Endothelial cell of umbilical vein (primary cell): Measurements from ENCODE around the gene GADL1. TPM values are rescaled to one million over a fixed set of nuclear protein-coding genes. Genes with fewer than 3 reads are reported as not detected.

Experiments
- BruUV-seq: library from RNA; stranded (reverse); fragments of 400-500 nt; replicated peaks from 2 replicates; lab custom pipeline; 2021; lab: Mats Ljungman, UMichigan
- CTCF ChIA-PET: fragments of 300-600, 350-600 bp; sonication (Branson Sonifier 250); formaldehyde crosslinking; loops from one replicate; lab custom pipeline; 2021; ENCODE audit warnings: antibody characterized with exemption, inconsistent platforms; lab: Charles Lee
- POLR2A ChIA-PET: fragments of 300-600, 350-600 bp; sonication (Branson Sonifier 250); formaldehyde crosslinking; loops from one replicate; lab custom pipeline; 2021; ENCODE audit warnings: antibody characterized with exemption, inconsistent platforms; lab: Charles Lee
- DNase-seq: peaks from one replicate; pipeline ENCODE4 v3.0.0-alpha.2; 2011; ENCODE audit warnings: low read depth, low spot score
- FAIRE-seq: peaks from 2 replicates; lab custom pipeline; 2011; peaks lifted over from hg19 to GRCh38; lab: Jason Lieb, UNC
- H2AFZ ChIP-seq: 2 replicates; pipeline ENCODE4 v1.6.0; 2012; ENCODE audit warnings: low read depth, low read length, control low read depth, inconsistent platforms
- H3K27ac ChIP-seq: 2 replicates; pipeline ENCODE4 v1.5.1; 2011; ENCODE audit warnings: low read depth, mild to moderate bottlenecking, control low read depth, low read length, moderate library complexity; ENCODE audit not compliant: insufficient read depth
- H3K27me3 ChIP-seq, 2 experiments: 2 replicates each; pipeline versions ENCODE4 v1.6.0 to v1.6.1; 2011; ENCODE audit warnings: low read length in 2 of 2, mixed read lengths in 1 of 2; ENCODE audit not compliant: control insufficient read depth in 2 of 2, insufficient read depth in 2 of 2
- H3K36me3 ChIP-seq, 2 experiments: 2 replicates in 1 of 2; 3 replicates in 1 of 2; pipeline ENCODE4 v1.5.1; 2011; ENCODE audit warnings: low read length in 2 of 2, mild to moderate bottlenecking in 1 of 2, moderate library complexity in 1 of 2; ENCODE audit not compliant: control insufficient read depth in 2 of 2, insufficient read depth in 2 of 2; ENCODE audit errors: extremely low read depth in 1 of 2
- H3K4me1 ChIP-seq: 3 replicates; pipeline ENCODE4 v1.5.1; 2011; ENCODE audit warnings: mild to moderate bottlenecking, low read length; ENCODE audit not compliant: control insufficient read depth, insufficient read depth; ENCODE audit errors: extremely low read depth
- H3K4me2 ChIP-seq: 2 replicates; pipeline ENCODE4 v1.6.1; 2011; ENCODE audit warnings: low read length, control low read depth, mixed read lengths; ENCODE audit not compliant: insufficient read depth
- H3K4me3 ChIP-seq, 3 experiments: fragments of 200-600 bp in 1 of 3; sonication (generic), shearing (Covaris generic) in 1 of 3; replicated peaks in 1 of 3; 2 replicates each; pipeline ENCODE4 v1.5.1; 2011 to 2016; ENCODE audit warnings: control low read depth in 3 of 3, low read length in 3 of 3, mild to moderate bottlenecking in 2 of 3, inconsistent platforms in 1 of 3, low read depth in 1 of 3, moderate library complexity in 1 of 3; ENCODE audit not compliant: insufficient read depth in 1 of 3
- H3K79me2 ChIP-seq: 2 replicates; pipeline ENCODE4 v1.6.0; 2012; ENCODE audit warnings: low read length, inconsistent platforms; ENCODE audit not compliant: control insufficient read depth, insufficient read depth
- H3K9ac ChIP-seq: replicated peaks from 2 replicates; pipeline ENCODE3; 2011; ENCODE audit warnings: low read length, control low read depth; ENCODE audit not compliant: insufficient read depth; ENCODE audit errors: extremely low read depth
- H3K9me1 ChIP-seq: replicated peaks from 3 replicates; pipeline ENCODE4 v1.6.0; 2011; ENCODE audit warnings: mild to moderate bottlenecking, low read length; ENCODE audit not compliant: control insufficient read depth, insufficient read depth; ENCODE audit errors: extremely low read depth
- H3K9me3 ChIP-seq: replicated peaks from 2 replicates; pipeline ENCODE4 v1.5.1; 2012; ENCODE audit warnings: low read length, inconsistent platforms; ENCODE audit not compliant: control insufficient read depth, insufficient read depth
- H4K20me1 ChIP-seq: replicated peaks from 2 replicates; pipeline ENCODE3; 2011; ENCODE audit warnings: mild to moderate bottlenecking, low read length; ENCODE audit not compliant: control insufficient read depth, insufficient read depth; ENCODE audit errors: extremely low read depth
- EZH2 ChIP-seq: IDR thresholded peaks from 2 replicates; pipeline ENCODE4 v1.6.1; 2012; ENCODE audit warnings: borderline replicate concordance, low read depth, mild to moderate bottlenecking, moderate library complexity, low read length, inconsistent platforms; ENCODE audit not compliant: severe bottlenecking
- FOS ChIP-seq: IDR thresholded peaks from 2 replicates; pipeline ENCODE4 v1.6.1; 2011; ENCODE audit warnings: mild to moderate bottlenecking, low read length, moderate library complexity, borderline replicate concordance; ENCODE audit not compliant: insufficient read depth
- GATA2 ChIP-seq: IDR thresholded peaks from 2 replicates; pipeline ENCODE4 v1.7.0; 2011; ENCODE audit warnings: low read depth, mild to moderate bottlenecking, moderate library complexity, mixed read lengths, low read length; ENCODE audit not compliant: insufficient read length, insufficient read depth
- JUN ChIP-seq: IDR thresholded peaks from 2 replicates; pipeline ENCODE4 v1.6.1; 2011; ENCODE audit warnings: borderline replicate concordance, low read depth; ENCODE audit not compliant: insufficient read length, insufficient read depth
- MYC ChIP-seq: IDR thresholded peaks from one replicate; pipeline ENCODE4 v1.6.1; 2011; ENCODE audit warnings: mild to moderate bottlenecking, low read depth, low read length
- POLR2A ChIP-seq: IDR thresholded peaks from 2 replicates; pipeline ENCODE4 v1.6.1; 2012; ENCODE audit warnings: low read depth, mild to moderate bottlenecking, control low read depth, low read length
- POLR2AphosphoS5 ChIP-seq: IDR thresholded peaks from 2 replicates; pipeline ENCODE4 v1.6.1; 2012; ENCODE audit warnings: low read depth, mild to moderate bottlenecking, control low read depth, low read length, moderate library complexity; ENCODE audit not compliant: insufficient read depth
- dilution Hi-C: fragments of 300-500 bp; cut with MboI; formaldehyde crosslinking; loops from one replicate; pipeline ENCODE4 v1.15.0; 2019; ENCODE audit warnings: low sequenced_read_pairs; ENCODE audit not compliant: extremely low pct_ligation_motif_present
- intact Hi-C: fragments of 100-400 bp; cut with micrococcal nuclease; formaldehyde crosslinking; loops from one replicate; pipeline ENCODE4 v1.10.0; 2022
- polyA plus RNA-seq, 4 experiments: library from polyadenylated mRNA; depleted of rRNA in 3 of 4; stranded (reverse) in 3 of 4; unstranded in 1 of 4; fragments of >200 nt; gene quantifications; 2 replicates each; pipeline versions ENCODE4 v1.2.1 to v1.2.3, GENCODE V29; 2011 to 2012; ENCODE audit warnings: missing spikeins in 1 of 4
- total RNA-seq: library from RNA; stranded (reverse); gene quantifications from 2 replicates; pipeline ENCODE4 v1.2.3, GENCODE V29; 2021
- TF ChIP-seq, protein P1 (sequence below): IDR thresholded peaks from 2 replicates; pipeline ENCODE4 v1.6.1; 2011; ENCODE audit not compliant: insufficient read depth, insufficient read length
- TF ChIP-seq, protein P2 (sequence below), 2 donors: IDR thresholded peaks; 1 replicate in 1 of 2; 2 replicates in 1 of 2; pipeline ENCODE4 v1.5.1; 2011; ENCODE audit warnings: low read length in 2 of 2, mild to moderate bottlenecking in 2 of 2, moderate library complexity in 2 of 2, control low read depth in 1 of 2, inconsistent platforms in 1 of 2, low read depth in 1 of 2; ENCODE audit not compliant: insufficient read depth in 1 of 2; ENCODE audit errors: extremely low read depth in 1 of 2

GADL1 gene
- total and polyA plus RNA-seq, 2 donors (not counting 3 experiments of a cell fraction or from before 2014, with no cell fraction given) = not detected

DNA sequence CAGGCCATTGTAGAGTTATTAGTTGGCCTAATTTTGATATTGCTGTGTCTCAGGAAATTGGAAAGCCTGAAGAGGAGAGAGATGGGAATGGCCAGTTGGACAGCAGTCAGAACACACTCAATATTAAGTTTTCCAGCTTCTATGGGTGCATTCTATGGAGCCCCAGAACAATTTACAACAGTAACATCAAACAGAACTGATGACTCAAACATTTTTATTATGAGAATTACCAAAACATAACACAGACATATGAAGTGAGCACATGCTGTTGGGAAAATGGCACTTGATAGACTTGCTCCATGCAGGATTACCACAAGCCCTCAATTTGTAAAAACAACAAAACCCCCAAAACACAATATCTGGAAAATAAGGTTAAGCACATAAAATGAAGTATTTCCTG lies 104.3 kb downstream of the GADL1 start:
- TF ChIP-seq, protein P1, sequence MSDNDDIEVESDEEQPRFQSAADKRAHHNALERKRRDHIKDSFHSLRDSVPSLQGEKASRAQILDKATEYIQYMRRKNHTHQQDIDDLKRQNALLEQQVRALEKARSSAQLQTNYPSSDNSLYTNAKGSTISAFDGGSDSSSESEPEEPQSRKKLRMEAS = no peak
- TF ChIP-seq POLR2A = no peak
- no peak for TF ChIP-seq JUN
- H2AFZ ChIP-seq = no peak overlapping the region
- H3K79me2 ChIP-seq = no peaks in the 10 kb centered on the region
- H3K36me3 ChIP-seq = no peaks in the 10 kb centered on the region
- H3K4me2 ChIP-seq = no peak overlapping the region
- H3K27ac ChIP-seq = no peak overlapping the region
- DNase-seq (no peak), FAIRE-seq (no peak)
- H3K9me3 ChIP-seq = no peaks in the 10 kb centered on the region
- CTCF ChIA-PET = interaction anchor here (0.8 to 1.1 kb wide), 2 partner anchors 9 to 144 kb away, joined by 3 to 4 read pairs; no protein-coding TSS in a partner anchor
- H3K4me1 ChIP-seq = no peaks in the 10 kb centered on the region
- no peak overlapping the region for H3K4me3 ChIP-seq
- dilution Hi-C loops (no loop called here), intact Hi-C loops (loop anchor here (10.0 kb wide), 1 partner anchor 135 kb away; no protein-coding TSS in a partner anchor)
- no TSS peak for BruUV-seq
- POLR2A ChIA-PET = no interaction called here
- H4K20me1 ChIP-seq = no peaks in the 10 kb centered on the region
- peaks cover 15 to 26% of the 10 kb centered on the region in 2 experiments for H3K27me3 ChIP-seq
- no peak overlapping the region for H3K9ac ChIP-seq
- no peaks in the 10 kb centered on the region for H3K9me1 ChIP-seq

DNA sequence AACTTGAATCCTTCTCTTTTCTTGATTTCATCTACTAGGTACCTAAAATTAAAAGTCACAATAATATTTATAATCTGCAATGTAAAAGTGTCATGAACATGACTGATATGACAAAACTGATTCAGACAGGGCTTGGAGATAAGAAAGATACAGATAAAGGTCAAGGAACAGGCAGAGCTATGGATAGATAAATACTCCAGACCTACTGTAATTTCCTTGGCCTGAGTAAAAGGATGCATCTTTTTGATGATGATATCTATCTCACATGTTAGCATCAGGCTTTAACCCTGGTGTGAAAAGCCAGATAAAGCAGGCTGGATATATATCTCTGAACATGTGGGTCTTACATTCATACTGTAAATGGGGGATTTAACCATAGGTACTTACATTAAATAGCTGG lies 108.1 kb downstream of the GADL1 start:
- no peaks in the 10 kb centered on the region for H3K79me2 ChIP-seq
- intact Hi-C loops = no loop called here
- dilution Hi-C loops = no loop called here
- peaks cover 17 to 33% of the 10 kb centered on the region in 2 experiments for H3K27me3 ChIP-seq
- CTCF ChIA-PET = interaction anchor here (0.9 kb wide), 1 partner anchor 346 kb away, joined by 4 read pairs; no protein-coding TSS in a partner anchor
- FAIRE-seq (no peak), DNase-seq (no peak)
- H3K36me3 ChIP-seq = no peaks in the 10 kb centered on the region
- BruUV-seq = no TSS peak
- no peak overlapping the region for H3K27ac ChIP-seq
- no peaks in the 10 kb centered on the region for H3K9me3 ChIP-seq
- H3K4me3 ChIP-seq = no peak overlapping the region
- POLR2A ChIA-PET = no interaction called here
- TF ChIP-seq, protein P2, sequence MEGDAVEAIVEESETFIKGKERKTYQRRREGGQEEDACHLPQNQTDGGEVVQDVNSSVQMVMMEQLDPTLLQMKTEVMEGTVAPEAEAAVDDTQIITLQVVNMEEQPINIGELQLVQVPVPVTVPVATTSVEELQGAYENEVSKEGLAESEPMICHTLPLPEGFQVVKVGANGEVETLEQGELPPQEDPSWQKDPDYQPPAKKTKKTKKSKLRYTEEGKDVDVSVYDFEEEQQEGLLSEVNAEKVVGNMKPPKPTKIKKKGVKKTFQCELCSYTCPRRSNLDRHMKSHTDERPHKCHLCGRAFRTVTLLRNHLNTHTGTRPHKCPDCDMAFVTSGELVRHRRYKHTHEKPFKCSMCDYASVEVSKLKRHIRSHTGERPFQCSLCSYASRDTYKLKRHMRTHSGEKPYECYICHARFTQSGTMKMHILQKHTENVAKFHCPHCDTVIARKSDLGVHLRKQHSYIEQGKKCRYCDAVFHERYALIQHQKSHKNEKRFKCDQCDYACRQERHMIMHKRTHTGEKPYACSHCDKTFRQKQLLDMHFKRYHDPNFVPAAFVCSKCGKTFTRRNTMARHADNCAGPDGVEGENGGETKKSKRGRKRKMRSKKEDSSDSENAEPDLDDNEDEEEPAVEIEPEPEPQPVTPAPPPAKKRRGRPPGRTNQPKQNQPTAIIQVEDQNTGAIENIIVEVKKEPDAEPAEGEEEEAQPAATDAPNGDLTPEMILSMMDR (IDR thresholded peaks at IDR 0.05; ENCODE audit: extremely low read depth in 1 of 2, insufficient read depth in 1 of 2, low read depth in 1 of 2, low read length in 2 of 2) = no peak
- TF ChIP-seq, protein P1 = no peak
- TF ChIP-seq MYC (no peak), FOS (no peak), EZH2 (no peak), POLR2A (no peak), POLR2AphosphoS5 (no peak), GATA2 (no peak), JUN (no peak)
- no peaks in the 10 kb centered on the region for H3K4me1 ChIP-seq
- H4K20me1 ChIP-seq = no peaks in the 10 kb centered on the region
- H3K4me2 ChIP-seq = no peak overlapping the region
- H3K9ac ChIP-seq = no peak overlapping the region
- no peak overlapping the region for H2AFZ ChIP-seq
- H3K9me1 ChIP-seq = no peaks in the 10 kb centered on the region
